NK-92 (cell line): ENCODE data around the gene MAST1.
"Not testable (repeated sequence)": the region's sequence is repeated elsewhere in the genome, so short reads cannot be mapped to it uniquely, and the experiment has no call there.

Experiments
- DNase-seq: peaks from one replicate; lab custom pipeline; 2025; ENCODE audit not compliant: unreplicated experiment; lab: John Stamatoyannopoulos, UW

Gene MAST1

GRCh38 chr19:12800923-12801465, 37.3 kb upstream of the MAST1 start:
- DNase-seq: no peak

GRCh38 chr19:12801466-12802266, 36.6 kb upstream of the MAST1 start, which contains the start of the genes PRDX2 and THSD8:
PRDX2 (minus strand) TSS chr19:12801800; CDS start chr19:12801261, 539 bp downstream.
THSD8 (plus strand) TSS chr19:12802069; CDS start chr19:12802072, 3 bp downstream.
- DNase-seq: no peak

- no peak for DNase-seq
These were observed 35.8 kb upstream of the MAST1 start for GRCh38 chr19:12802267-12803106.

GRCh38 chr19:12804051-12804450, 34.3 kb upstream of the MAST1 start:
- no peak for DNase-seq

GRCh38 chr19:12806242-12807081, 31.9 kb upstream of the MAST1 start, which contains the start of gene RNASEH2A:
RNASEH2A (plus strand) TSS chr19:12806584; CDS start chr19:12806674, 90 bp downstream.
- DNase-seq: no peak

- no peak for DNase-seq
These were observed 23.2 kb upstream of the MAST1 start for GRCh38 chr19:12815088-12815487.

- not testable (repeated sequence) for DNase-seq
These were observed 21.1 kb upstream of the MAST1 start for GRCh38 chr19:12817188-12817587.

- not testable (repeated sequence) for DNase-seq
These were observed 20.5 kb upstream of the MAST1 start for GRCh38 chr19:12817810-12818209.

- no peak for DNase-seq
These were observed 16.6 kb upstream of the MAST1 start for GRCh38 chr19:12821761-12822160.

GRCh38 chr19:12825254-12826131, 12.8 kb upstream of the MAST1 start:
- no peak for DNase-seq

- DNase-seq: no peak
These were observed 9.8 kb upstream of the MAST1 start for GRCh38 chr19:12828494-12828893.

- no peak for DNase-seq
These were observed 4.9 kb upstream of the MAST1 start for GRCh38 chr19:12833418-12833737.

GRCh38 chr19:12833738-12834565, 4.4 kb upstream of the MAST1 start:
- no peak for DNase-seq

- DNase-seq: no peak
These were observed 3.8 kb upstream of the MAST1 start, which contains the start of gene RTBDN for GRCh38 chr19:12834566-12834943. RTBDN (minus strand) TSS chr19:12834579; CDS start chr19:12829979, 4,600 bp downstream.

GRCh38 chr19:12834976-12835757, 3.1 kb upstream of the MAST1 start:
- no peak for DNase-seq

GRCh38 chr19:12836529-12836863, 1.8 kb upstream of the MAST1 start:
- DNase-seq: no peak

GRCh38 chr19:12837225-12837624, 1.1 kb upstream of the MAST1 start:
- DNase-seq: no peak
